HG03442 (cell line): ENCODE measurements around the gene PUM1.

ENCODE experiments used
- ATAC-seq: cut with Tn5 transposase; IDR thresholded peaks from one replicate; pipeline ENCODE4 v1.9.1; 2021; ENCODE audit warnings: mild to moderate bottlenecking, moderate library complexity; ENCODE audit not compliant: unreplicated experiment

PUM1 gene

GRCh38 chr1:31032266-31032665 lies 33.3 kb downstream of the PUM1 start:
- ATAC-seq = no peak

GRCh38 chr1:31031330-31032143 lies 34.0 kb downstream of the PUM1 start:
- no peak for ATAC-seq

- no peak for ATAC-seq
Observed at GRCh38 chr1:31029026-31029425, 36.5 kb downstream of the PUM1 start.

GRCh38 chr1:31027693-31028526 lies 37.6 kb downstream of the PUM1 start:
- no peak for ATAC-seq

- no peak for ATAC-seq
Observed at GRCh38 chr1:31022259-31022658, 43.3 kb downstream of the PUM1 start.

GRCh38 chr1:31020007-31020790 lies 45.3 kb downstream of the PUM1 start:
- no peak for ATAC-seq

- ATAC-seq = no peak
Observed at GRCh38 chr1:31019401-31019800, 46.1 kb downstream of the PUM1 start.

GRCh38 chr1:31016868-31017267 lies 48.6 kb downstream of the PUM1 start:
- no peak for ATAC-seq

- ATAC-seq = peak; percentile 48
Observed at GRCh38 chr1:31013187-31013864, 52.2 kb downstream of the PUM1 start.

- no peak for ATAC-seq
Observed at GRCh38 chr1:31012210-31012924, 53.1 kb downstream of the PUM1 start.

GRCh38 chr1:31011719-31012118 lies 53.8 kb downstream of the PUM1 start:
- ATAC-seq = no peak

GRCh38 chr1:31010086-31010989 lies 55.2 kb downstream of the PUM1 start:
- ATAC-seq = peak; percentile 60

- no peak for ATAC-seq
Observed at GRCh38 chr1:31007462-31007991, 58.0 kb downstream of the PUM1 start.

- ATAC-seq = no peak
Observed at GRCh38 chr1:31006747-31007146, 58.8 kb downstream of the PUM1 start.

- no peak for ATAC-seq
Observed at GRCh38 chr1:31005617-31006166, 59.8 kb downstream of the PUM1 start.

- no peak for ATAC-seq
Observed at GRCh38 chr1:31005198-31005597, 60.3 kb downstream of the PUM1 start.

- no peak for ATAC-seq
Observed at GRCh38 chr1:31004231-31004621, 61.3 kb downstream of the PUM1 start.

- no peak for ATAC-seq
Observed at GRCh38 chr1:31003613-31004230, 61.8 kb downstream of the PUM1 start.
